Body of pancreas (tissue), 4 donors: ENCODE measurements around the gene ARNT2. TPM values are rescaled to one million over a fixed set of nuclear protein-coding genes. Genes with fewer than 3 reads are reported as not detected.
A peak's percentile ranks its signal among the peaks of the same experiment; 100 is the strongest.

ENCODE experiments used
- ATAC-seq: fragments of 150-250 bp; one replicate; pipeline ENCODE4 v1.9.1; 2016
- DNase-seq, 4 donors: peaks; one replicate each; pipeline ENCODE4 v3.0.0-alpha.2; 2019
- H3K27ac ChIP-seq, 4 donors: fragments of 200-600 bp; sonication (generic); 1 replicate in 3 of 4; 2 replicates in 1 of 4; pipeline versions ENCODE4 v1.5.1 to v1.6.1; 2016 to 2019; ENCODE audit warnings: mild to moderate bottlenecking in 1 of 4, mixed read lengths in 1 of 4, moderate library complexity in 1 of 4
- H3K27me3 ChIP-seq, 2 donors: fragments of 200-600 bp; sonication (generic); one replicate each; pipeline ENCODE4 v1.6.0; 2016; ENCODE audit warnings: mild to moderate bottlenecking in 1 of 2
- H3K36me3 ChIP-seq, 2 donors: fragments of 200-600 bp; sonication (generic); replicated peaks in 1 of 2; 2 replicates each; pipeline ENCODE4 v1.5.1; 2016; ENCODE audit warnings: low read depth in 2 of 2; ENCODE audit not compliant: insufficient read depth in 1 of 2
- H3K4me1 ChIP-seq: fragments of 200-600 bp; sonication (generic); one replicate; pipeline ENCODE4 v1.6.0; 2016
- H3K4me3 ChIP-seq, 2 donors: fragments of 200-600 bp; sonication (generic); 1 replicate in 1 of 2; 2 replicates in 1 of 2; pipeline ENCODE4 v1.5.1; 2016 to 2019
- H3K9me3 ChIP-seq, 3 donors: fragments of 200-600 bp; sonication (generic); 1 replicate in 2 of 3; 2 replicates in 1 of 3; pipeline ENCODE4 v1.5.1; 2016
- CTCF ChIP-seq, 7 experiments: fragments of 450-650 bp in 4 of 7; fragments of 200-600 bp in 3 of 7; sonication (generic) in 3 of 7; IDR thresholded peaks; one replicate each; pipeline ENCODE4 v1.5.1; 2016 to 2019; ENCODE audit warnings: antibody characterized with exemption in 7 of 7
- POLR2A ChIP-seq, 3 donors: fragments of 450-650 bp; IDR thresholded peaks; one replicate each; pipeline ENCODE4 v1.6.1; 2016; ENCODE audit warnings: antibody characterized with exemption in 3 of 3, mild to moderate bottlenecking in 2 of 3
- WGBS, 2 donors: methylation state at CpG; one replicate each; pipeline ENCODE4 v1.1.5; 2017; 5-methylcytosine and 5-hydroxymethylcytosine counted together
- intact Hi-C: fragments of 100-400 bp; cut with DNase I; formaldehyde crosslinking; loops from one replicate; pipeline ENCODE4 v1.15.1; 2023
- total RNA-seq, 2 donors: library from RNA; depleted of rRNA; stranded (reverse); fragments of >200 nt; gene quantifications; one replicate each; pipeline ENCODE4 v1.1.0, GENCODE V29; 2016

ARNT2 gene
- total RNA-seq, 2 donors from 2014 or later, result 5.3 to 5.4 TPM

DNA sequence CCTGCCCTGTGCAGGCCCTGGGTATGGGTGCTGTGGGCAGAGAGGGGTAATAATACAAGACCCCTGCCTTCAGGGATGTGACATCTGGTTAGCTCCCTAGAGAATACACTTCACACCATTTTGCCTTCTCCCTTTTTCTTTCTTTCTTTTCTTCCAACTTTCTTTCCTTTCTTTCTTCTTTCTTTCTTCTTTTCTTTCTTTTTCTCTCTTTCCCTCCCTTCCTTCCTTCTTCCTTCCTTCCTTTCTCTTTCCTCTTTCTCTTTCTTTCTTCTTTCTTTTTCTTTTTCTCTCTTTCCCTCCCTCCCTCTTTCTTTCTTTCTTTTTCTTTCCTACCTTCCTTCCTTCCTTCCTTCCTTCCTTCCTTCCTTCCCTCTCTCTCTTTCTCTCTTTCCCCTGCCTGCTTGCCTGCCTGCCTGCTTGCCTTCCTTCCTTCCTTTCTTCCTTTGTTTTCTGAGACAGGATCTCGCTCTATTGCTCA is 222.5 kb downstream of the ARNT2 start:
- no peak overlapping the region for H3K4me3 ChIP-seq
- no peak for DNase-seq
- no peaks in the 10 kb centered on the region for H3K9me3 ChIP-seq
- TF ChIP-seq CTCF (IDR thresholded peaks at IDR 0.05) (no peak), POLR2A (IDR thresholded peaks at IDR 0.05) (no peak)
- ATAC-seq, result no peak
- no peak overlapping the region for H3K27ac ChIP-seq
- H3K36me3 ChIP-seq, result no peaks in the 10 kb centered on the region
- no peaks in the 10 kb centered on the region for H3K27me3 ChIP-seq
- intact Hi-C loops, result no loop called here
- WGBS, 2 donors, result 78 to 100% methylated on average over 1 of the region's 1 CpG
- no peaks in the 10 kb centered on the region for H3K4me1 ChIP-seq

DNA sequence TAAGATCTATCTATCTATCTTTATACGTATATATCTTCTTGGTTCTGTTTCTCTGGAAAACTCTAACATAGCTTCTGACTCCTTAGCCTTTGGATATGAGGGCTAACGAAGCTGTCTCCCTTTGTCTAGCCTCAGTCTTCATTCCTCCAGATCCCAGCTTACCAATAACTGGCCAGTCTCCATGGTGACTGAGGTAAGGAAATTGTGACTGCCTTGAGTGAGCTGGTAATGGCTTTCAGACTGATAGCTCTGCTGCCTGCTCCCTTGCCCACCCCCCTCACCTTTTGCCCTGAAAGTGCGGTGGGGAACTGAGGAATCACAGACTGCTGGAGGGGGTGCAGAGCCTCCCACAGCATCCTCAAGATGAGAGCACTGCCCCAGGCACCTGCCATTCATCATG is 225.2 kb downstream of the ARNT2 start:
- no peaks in the 10 kb centered on the region for H3K27me3 ChIP-seq
- intact Hi-C loops, result no loop called here
- no peaks in the 10 kb centered on the region for H3K4me1 ChIP-seq
- TF ChIP-seq CTCF (IDR thresholded peaks at IDR 0.05), result no peak
- no peak for TF ChIP-seq POLR2A (IDR thresholded peaks at IDR 0.05)
- ATAC-seq, result no peak
- H3K36me3 ChIP-seq, result no peaks in the 10 kb centered on the region
- no peak overlapping the region for H3K27ac ChIP-seq
- no peaks in the 10 kb centered on the region for H3K9me3 ChIP-seq
- WGBS, 2 donors, result 76 to 90% methylated on average over 2 to 3 of the region's 3 CpGs
- H3K4me3 ChIP-seq, result no peak overlapping the region
- DNase-seq, result no peak

DNA sequence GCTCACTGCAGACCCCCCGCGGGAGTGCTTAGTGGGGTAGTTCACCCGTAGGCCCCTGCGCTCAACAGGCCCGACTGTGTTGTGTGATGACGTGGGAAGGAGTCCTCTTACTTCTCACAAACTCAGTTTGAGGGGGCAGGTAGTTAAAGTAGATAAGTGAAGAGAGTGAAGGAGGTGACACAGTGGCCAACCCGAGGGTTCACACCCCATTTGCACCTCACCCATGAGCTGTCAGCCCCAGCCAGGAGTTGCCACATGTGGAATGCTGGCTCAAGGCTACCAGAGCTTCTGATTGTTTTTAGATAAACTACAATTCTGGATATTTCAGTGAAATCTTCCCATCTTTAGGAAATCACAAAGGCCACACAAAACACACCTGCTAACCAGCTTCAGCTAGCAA is 226.8 kb downstream of the ARNT2 start:
- H3K36me3 ChIP-seq, result no peaks in the 10 kb centered on the region
- no peaks in the 10 kb centered on the region for H3K9me3 ChIP-seq
- TF ChIP-seq CTCF (IDR thresholded peaks at IDR 0.05), result no peak
- TF ChIP-seq POLR2A (IDR thresholded peaks at IDR 0.05), result no peak
- no peak for ATAC-seq
- intact Hi-C loops, result no loop called here
- no peaks in the 10 kb centered on the region for H3K27me3 ChIP-seq
- H3K4me3 ChIP-seq, result no peak overlapping the region
- WGBS, 2 donors, result 79 to 87% methylated on average over 7 of the region's 7 CpGs
- H3K27ac ChIP-seq, result no peak overlapping the region
- DNase-seq, result no peak
- no peaks in the 10 kb centered on the region for H3K4me1 ChIP-seq

- ATAC-seq (no peak), DNase-seq (no peak)
- H3K27me3 ChIP-seq, result no peaks in the 10 kb centered on the region
- TF ChIP-seq CTCF (IDR thresholded peaks at IDR 0.05) (no peak), POLR2A (IDR thresholded peaks at IDR 0.05) (no peak)
- no peaks in the 10 kb centered on the region for H3K36me3 ChIP-seq
- H3K9me3 ChIP-seq, result no peaks in the 10 kb centered on the region
- H3K4me1 ChIP-seq, result no peaks in the 10 kb centered on the region
- intact Hi-C loops, result no loop called here
- H3K4me3 ChIP-seq, result no peak overlapping the region
- no peak overlapping the region for H3K27ac ChIP-seq
These were observed 229.0 kb downstream of the ARNT2 start for GRCh38 chr15:80633221-80633620.

DNA sequence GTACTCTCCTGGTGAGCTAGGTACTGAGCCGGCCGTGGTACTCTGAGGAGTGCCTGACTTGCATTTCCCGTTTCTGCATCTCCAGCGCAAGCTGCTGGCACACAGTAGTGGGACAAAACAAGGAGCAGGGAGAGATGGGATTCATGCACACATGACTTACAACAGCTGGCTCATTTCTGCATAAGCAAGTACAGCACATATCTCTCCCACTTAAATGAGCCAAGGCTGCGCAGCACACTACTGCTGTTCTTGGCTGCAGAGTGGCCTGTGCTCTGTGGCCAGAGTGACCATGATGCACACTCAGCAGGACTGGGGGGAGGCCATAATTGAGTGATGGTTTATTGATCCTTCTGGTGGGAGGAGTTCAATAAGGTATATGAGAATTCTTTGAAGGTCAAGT is 231.8 kb downstream of the ARNT2 start:
- peaks cover 0 to under 1% (median 0%) of the 10 kb centered on the region in 3 donors for H3K9me3 ChIP-seq
- intact Hi-C loops, result no loop called here
- no peak for TF ChIP-seq CTCF (IDR thresholded peaks at IDR 0.05)
- TF ChIP-seq POLR2A (IDR thresholded peaks at IDR 0.05), result no peak
- no peaks in the 10 kb centered on the region for H3K36me3 ChIP-seq
- H3K4me3 ChIP-seq, result no peak overlapping the region
- ATAC-seq (no peak), DNase-seq (peak in 1 of 4 donors; percentile 22)
- WGBS, 2 donors, result 71 to 79% methylated on average over 5 of the region's 5 CpGs
- H3K27ac ChIP-seq, result no peak overlapping the region
- H3K4me1 ChIP-seq, result no peaks in the 10 kb centered on the region
- no peaks in the 10 kb centered on the region for H3K27me3 ChIP-seq
